Cerebellar nuclear complex (tissue), 1 donor: ENCODE data around the gene PMM2.
"Not testable (repeated sequence)": the region's sequence is repeated elsewhere in the genome, so short reads cannot be mapped to it uniquely, and the experiment has no call there.

Experiments
- DNase-seq, 2 experiments: peaks; one replicate each; lab custom pipeline; 2025; lab: John Stamatoyannopoulos, UW

PMM2 gene

DNA sequence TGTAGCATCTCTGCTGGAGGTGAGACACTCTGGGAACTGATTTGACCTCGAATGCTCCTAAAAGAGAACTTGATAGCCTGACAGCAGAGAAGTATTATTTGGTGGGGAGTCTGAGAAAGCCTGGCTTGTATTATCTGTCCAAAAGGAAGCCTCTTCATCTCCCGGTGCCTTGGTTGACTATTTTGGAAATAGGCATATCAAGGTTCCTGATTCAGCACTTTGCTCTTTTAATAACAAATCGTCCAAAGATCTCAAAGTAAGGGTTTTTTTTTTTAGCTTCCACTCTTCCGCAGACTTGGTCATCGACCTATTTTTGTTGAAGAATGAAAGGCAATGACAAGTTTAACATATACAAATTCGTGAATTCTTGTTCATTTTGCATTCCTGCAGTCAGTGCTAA lies 15.0 kb upstream of the PMM2 start:
- no peak for DNase-seq

DNA sequence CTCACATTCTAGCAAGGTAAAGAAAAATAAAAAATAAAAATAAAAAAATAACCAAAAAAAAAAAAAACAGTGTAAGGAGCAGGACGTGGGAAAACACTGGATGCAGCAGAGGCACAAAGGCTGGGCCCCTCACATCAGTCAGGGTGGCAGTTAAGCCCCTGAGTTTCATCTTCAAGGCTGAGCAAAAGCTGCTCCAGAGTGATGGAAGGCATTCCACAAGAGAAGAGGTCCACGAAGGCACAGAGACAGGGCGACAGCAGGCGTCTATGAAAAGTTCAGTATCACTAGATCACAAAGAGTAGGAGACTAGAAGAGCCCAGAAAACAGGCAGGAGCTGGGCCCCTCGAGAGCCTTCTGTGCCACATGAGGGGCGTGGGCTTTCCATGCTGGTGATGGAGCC lies 12.2 kb upstream of the PMM2 start:
- DNase-seq, result no peak

- not testable (repeated sequence) for DNase-seq
These were observed 11.3 kb upstream of the PMM2 start for GRCh38 chr16:8786316-8786715.

DNA sequence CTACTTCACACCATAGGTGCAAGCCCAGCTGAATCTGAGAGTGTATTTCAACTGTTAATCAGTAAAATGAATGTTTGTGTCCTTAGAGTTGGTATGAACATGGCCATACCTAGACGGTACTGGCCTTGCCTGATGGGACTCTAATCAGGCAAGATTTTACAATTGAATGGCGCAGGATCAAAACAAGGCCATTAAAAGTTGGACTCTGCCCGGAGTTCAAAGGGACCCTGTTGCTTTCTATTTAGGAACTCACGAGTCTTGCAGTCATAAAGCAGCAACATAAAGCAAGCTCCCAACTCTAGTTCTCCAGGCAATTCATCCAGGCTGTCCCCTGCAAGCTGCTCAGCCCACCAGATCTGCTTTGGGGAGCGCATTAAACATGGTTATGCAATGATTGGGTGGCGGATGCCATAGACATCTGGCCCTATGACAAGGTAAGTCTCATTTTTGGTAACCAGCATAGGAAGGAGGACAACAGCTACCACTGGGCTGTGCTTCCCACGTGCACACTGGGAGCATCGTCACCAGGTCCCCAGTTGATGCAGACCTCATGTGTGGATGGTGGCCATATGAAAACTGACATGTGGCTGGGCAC lies 9.0 kb upstream of the PMM2 start:
- DNase-seq, result no peak

DNA sequence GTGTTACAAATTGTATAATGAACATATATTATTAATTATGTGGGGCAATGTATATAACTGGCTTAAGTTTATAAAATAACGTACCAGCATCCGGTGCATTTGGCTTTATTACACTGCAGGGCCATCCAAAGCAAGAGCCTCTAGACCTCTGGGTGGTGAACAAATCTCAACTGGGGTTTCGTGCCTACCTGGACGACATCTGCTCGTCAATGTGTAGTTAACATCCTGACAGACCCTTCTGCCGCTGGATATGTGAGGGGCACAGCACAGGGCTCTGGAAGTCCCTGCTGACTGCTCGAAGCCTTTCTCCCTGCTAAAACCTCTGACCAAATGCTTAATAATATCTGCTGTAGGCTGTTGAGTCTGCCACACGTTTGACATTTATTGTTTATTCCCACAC lies 2.5 kb upstream of the PMM2 start:
- no peak for DNase-seq

GRCh38 chr16:8795818-8796217 lies 1.8 kb upstream of the PMM2 start:
- DNase-seq, result no peak

DNA sequence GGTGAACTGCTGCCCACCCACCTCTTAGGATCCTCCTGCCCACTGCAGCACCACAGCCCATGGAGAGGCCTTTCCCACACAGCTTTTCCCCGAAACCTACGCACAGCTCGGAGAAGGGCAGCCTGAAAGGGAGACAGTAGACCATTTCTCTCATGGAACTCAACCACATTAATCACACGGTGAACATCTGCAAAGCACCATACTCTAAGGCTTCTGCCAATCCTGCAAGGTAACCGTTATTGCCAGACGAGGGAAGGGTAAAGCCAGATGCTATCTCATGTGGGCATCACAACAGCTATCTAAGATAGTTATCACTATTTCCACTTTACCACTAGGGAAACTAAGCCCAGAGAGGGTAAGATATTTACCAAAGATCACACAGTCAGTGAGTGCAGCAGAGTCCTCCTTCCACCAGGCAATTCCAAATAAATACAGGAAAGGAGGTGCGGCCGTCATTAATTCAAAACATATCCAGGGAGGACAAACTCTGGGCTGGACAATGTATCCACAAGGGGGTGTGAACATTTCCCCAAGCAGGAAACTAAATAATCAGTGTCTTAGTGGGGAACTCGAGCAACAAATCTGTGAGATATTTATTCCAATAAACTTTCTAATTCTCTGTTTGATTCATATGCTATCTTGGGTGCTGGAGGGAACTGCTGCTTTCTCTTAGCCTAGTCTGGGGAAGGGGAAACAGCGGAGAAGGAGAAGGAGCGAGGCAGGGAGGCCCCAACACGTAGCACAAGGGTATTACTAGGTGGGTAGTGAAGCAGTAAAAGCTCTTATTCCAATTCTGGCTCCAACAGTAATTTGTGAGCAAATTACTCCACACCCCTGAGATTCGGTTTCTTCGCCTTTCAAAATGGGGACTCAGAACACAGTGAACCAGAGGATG lies 923 bp upstream of the PMM2 start:
- DNase-seq, result no peak

GRCh38 chr16:8798174-8798527 lies 512 bp downstream of the PMM2 start:
- DNase-seq, result no peak

DNA sequence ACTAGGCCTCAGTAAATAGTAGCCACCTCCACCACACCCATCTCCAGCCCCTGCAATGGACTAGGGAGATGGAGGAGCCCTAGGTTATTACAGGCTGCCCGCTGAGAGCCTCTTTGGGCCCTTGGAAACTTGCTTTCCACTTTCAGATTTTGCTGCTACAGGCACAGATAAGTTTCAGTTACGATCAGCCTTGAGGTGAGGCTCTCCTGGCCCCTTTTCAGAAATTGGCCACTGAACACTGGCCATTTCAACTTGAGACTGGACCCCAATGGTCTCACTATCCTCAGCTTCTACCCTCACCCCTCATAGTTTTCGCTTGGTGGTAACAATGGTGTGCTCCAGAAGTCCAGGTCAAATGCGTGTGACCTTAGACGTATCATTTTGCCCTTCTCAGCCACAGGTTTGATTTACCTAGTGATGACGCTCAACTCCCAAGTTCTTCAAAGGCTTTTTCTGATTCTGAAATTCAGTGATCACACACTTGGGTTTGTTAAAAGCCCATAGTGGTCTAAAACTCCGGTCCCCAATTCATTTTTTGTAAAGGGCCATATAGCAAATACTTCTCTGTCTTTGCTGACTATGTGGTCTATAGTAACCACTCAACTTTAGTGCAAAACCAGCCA lies 1.0 kb downstream of the PMM2 start:
- DNase-seq, result no peak

GRCh38 chr16:8801701-8802100 lies 4.1 kb downstream of the PMM2 start:
- DNase-seq, result no peak

GRCh38 chr16:8803733-8804132 lies 6.1 kb downstream of the PMM2 start:
- not testable (repeated sequence) for DNase-seq

- DNase-seq, result no peak
These were observed 6.7 kb downstream of the PMM2 start for GRCh38 chr16:8804313-8804712.

DNA sequence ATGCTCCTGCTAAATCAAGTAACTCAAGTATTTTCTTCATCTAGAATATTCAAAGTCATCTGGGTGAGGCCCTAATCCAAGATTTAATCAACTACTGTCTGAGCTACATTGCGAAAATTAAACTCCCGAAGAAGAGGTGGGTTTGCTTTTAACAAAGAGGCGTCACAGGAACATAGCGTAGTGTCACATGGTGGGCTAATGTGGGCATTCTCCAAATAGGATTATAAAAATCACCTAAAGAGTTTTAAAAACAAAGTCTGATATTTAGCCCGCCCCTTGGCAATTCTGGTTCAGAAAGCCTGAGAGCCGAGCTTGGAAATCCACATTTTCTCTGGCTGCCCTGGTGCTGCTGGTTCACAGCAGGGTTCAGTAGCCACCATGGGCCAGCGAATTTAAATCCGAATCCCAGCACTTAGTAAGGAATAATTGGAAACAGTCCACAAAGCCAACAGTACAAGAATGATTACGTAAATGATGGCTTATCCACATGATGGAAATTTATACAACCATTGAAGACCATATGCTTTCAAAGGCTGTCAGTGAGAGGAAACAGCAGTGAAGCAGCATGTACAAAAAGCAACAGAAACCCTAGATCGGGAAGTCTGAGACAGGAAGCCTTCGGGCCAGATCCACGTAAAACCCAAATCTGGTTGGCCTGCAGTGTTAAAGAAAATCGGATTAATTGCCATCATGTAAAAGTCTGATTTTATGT lies 8.8 kb downstream of the PMM2 start:
- DNase-seq, result no peak

GRCh38 chr16:8807189-8807588 lies 9.6 kb downstream of the PMM2 start:
- no peak for DNase-seq

DNA sequence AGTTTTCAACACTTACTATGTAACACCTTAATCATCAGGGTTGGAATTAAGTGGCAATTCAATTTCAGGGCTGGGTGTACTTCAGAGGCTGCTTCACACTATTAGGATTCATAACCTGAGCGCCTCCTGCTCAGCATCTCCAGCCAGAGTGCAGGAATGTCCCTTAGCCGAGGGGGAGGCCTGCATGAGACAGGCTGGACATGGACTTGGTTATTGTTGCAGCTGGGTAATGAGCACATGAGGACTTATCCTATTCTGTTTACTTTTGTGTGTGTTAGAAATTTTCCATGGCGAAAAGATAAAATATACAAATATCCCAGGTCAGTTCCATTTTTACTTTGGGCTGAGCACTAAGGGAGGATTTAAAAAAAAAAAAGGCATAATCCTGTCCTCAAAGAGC lies 10.4 kb downstream of the PMM2 start:
- DNase-seq, result no peak

- no peak for DNase-seq
These were observed 11.1 kb downstream of the PMM2 start for GRCh38 chr16:8808613-8809353.

DNA sequence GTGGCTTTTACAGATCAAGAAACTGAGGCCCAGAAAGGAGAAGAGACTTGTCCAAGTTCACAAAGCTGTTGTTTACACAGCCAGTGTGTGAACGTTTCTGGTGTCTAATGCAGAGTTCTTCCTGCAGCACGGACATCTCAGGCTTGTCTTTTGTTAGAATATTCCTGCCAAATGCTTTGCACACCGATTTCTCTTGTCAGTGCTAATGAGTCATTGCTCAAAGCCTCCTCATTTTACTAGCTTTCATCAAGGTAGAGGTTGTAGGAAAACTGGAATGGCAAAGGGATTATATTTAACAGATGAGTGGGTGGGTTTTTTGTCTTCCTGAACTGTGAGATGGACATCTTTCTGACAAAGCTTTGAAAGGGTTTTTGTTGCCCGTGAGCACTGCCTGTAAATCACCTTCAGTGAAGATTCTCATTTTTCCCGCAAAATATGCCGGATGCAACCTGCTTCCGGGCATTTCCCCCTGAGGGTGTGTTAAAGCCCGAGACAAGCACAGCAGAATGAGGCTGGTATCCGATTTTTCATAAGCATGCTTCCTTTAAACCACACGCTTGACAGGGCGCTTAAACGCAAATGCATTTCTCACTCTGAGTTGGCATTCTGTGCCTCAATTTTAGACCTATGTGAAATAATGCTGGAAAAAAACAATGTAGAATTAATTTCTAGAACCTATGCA lies 14.7 kb downstream of the PMM2 start:
- DNase-seq, result no peak

DNA sequence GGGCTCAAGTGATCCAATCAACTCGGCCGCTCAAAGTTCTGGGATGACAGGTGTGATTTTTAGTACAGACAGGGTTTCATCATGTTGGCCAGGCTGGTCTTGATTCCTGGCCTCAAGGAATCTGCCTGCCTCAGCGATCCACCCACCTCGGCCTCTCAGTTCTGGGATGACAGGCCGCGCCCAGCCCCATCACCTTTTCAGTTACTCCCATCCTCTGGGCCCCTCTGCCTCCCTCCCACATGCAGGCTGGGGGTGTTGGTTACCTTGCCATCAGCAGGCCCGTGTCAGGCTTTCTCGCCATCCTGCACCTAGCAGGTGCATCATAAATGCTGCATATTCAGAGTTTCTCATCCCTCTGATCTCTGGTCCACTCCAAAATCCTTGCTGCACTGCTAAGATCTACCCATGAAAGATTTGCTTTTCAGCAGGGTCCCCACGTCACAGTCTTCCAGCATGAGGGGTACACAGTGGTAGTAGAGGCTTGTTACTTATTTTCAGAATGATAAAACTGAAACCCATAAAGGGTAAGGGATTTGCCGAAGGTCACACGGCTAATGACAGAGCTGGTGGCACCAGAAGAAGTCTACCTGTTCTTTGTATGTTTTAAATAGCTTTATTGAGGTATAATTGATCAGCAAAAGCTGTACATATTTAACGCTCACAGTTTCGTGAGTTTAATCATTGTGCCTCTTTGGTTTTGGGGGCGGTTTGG lies 16.6 kb downstream of the PMM2 start:
- DNase-seq, result no peak

GRCh38 chr16:8816967-8817655 lies 19.5 kb downstream of the PMM2 start:
- no peak for DNase-seq
